ENCODE data around the gene OR10V1.

OR10V1 gene

GRCh38 chr11:59667812-59668187, 45.8 kb downstream of the OR10V1 start:
- DNase-seq: no peak

- no peak for DNase-seq
Measured at GRCh38 chr11:59666969-59667368, 46.7 kb downstream of the OR10V1 start.

Measured in activated CD4-positive, alpha-beta T cell treated with anti-CD3 and anti-CD28 coated beads for 48 hours (primary cell).